ENCODE measurements around the gene LRFN3.
"Not testable (repeated sequence)": the region's sequence is repeated elsewhere in the genome, so short reads cannot be mapped to it uniquely, and the experiment has no call there.

Gene LRFN3

GRCh38 chr19:35908010-35908441 is 28.1 kb upstream of the LRFN3 start, which contains the start of gene TYROBP:
TYROBP (minus strand) TSS chr19:35908295; CDS start chr19:35908228, 67 bp downstream.
- DNase-seq, result no peak

- no peak for DNase-seq
Observed at GRCh38 chr19:35908973-35909683, 27.0 kb upstream of the LRFN3 start.

- DNase-seq, result no peak
Observed at GRCh38 chr19:35909684-35910035, 26.5 kb upstream of the LRFN3 start.

- DNase-seq, result not testable (repeated sequence)
Observed at GRCh38 chr19:35910355-35910754, 25.8 kb upstream of the LRFN3 start.

GRCh38 chr19:35911173-35911572 is 25.0 kb upstream of the LRFN3 start:
- no peak for DNase-seq

- DNase-seq, result no peak
Observed at GRCh38 chr19:35911790-35912189, 24.4 kb upstream of the LRFN3 start.

- no peak for DNase-seq
Observed at GRCh38 chr19:35913589-35913988, 22.6 kb upstream of the LRFN3 start.

GRCh38 chr19:35915443-35915842 is 20.7 kb upstream of the LRFN3 start:
- DNase-seq, result no peak

- DNase-seq, result no peak
Observed at GRCh38 chr19:35919306-35919705, 16.9 kb upstream of the LRFN3 start.

GRCh38 chr19:35921012-35921411 is 15.2 kb upstream of the LRFN3 start:
- DNase-seq, result no peak

GRCh38 chr19:35925501-35925900 is 10.7 kb upstream of the LRFN3 start:
- no peak for DNase-seq

GRCh38 chr19:35928507-35928906 is 7.7 kb upstream of the LRFN3 start:
- no peak for DNase-seq

- no peak for DNase-seq
Observed at GRCh38 chr19:35929876-35930275, 6.3 kb upstream of the LRFN3 start.

- peak; percentile 98 for DNase-seq
Observed at GRCh38 chr19:35931161-35931873, 4.9 kb upstream of the LRFN3 start.

- DNase-seq, result no peak
Observed at GRCh38 chr19:35931874-35932202, 4.3 kb upstream of the LRFN3 start.

GRCh38 chr19:35932291-35932936 is 3.8 kb upstream of the LRFN3 start:
- DNase-seq, result no peak

- DNase-seq, result no peak
Observed at GRCh38 chr19:35936738-35937268, 629 bp downstream of the LRFN3 start.

GRCh38 chr19:35937345-35938281 is 1.4 kb downstream of the LRFN3 start:
- no peak for DNase-seq

GRCh38 chr19:35938282-35939224 is 2.4 kb downstream of the LRFN3 start:
- DNase-seq, result no peak

- DNase-seq, result no peak
Observed at GRCh38 chr19:35939307-35940077, 3.3 kb downstream of the LRFN3 start.
